Uterus (tissue), 2 donors: ENCODE results near the gene MED27.

Experiments
- POLR2A ChIP-seq, 2 donors: fragments of 450-650 bp; IDR thresholded peaks; one replicate each; pipeline ENCODE4 v1.6.1; 2016; ENCODE audit warnings: antibody characterized with exemption in 2 of 2, mild to moderate bottlenecking in 1 of 2, moderate library complexity in 1 of 2
- TF ChIP-seq, protein P1 (sequence below), 4 experiments: fragments of 200-600 bp in 2 of 4; fragments of 450-650 bp in 2 of 4; sonication (generic) in 2 of 4; IDR thresholded peaks; one replicate each; pipeline ENCODE4 v1.5.1; 2016 to 2019; ENCODE audit warnings: antibody characterized with exemption in 4 of 4, mild to moderate bottlenecking in 2 of 4, moderate library complexity in 1 of 4

GRCh38 chr9:131926360-131926922 is 153.2 kb downstream of the MED27 start:
- TF ChIP-seq, protein P1, sequence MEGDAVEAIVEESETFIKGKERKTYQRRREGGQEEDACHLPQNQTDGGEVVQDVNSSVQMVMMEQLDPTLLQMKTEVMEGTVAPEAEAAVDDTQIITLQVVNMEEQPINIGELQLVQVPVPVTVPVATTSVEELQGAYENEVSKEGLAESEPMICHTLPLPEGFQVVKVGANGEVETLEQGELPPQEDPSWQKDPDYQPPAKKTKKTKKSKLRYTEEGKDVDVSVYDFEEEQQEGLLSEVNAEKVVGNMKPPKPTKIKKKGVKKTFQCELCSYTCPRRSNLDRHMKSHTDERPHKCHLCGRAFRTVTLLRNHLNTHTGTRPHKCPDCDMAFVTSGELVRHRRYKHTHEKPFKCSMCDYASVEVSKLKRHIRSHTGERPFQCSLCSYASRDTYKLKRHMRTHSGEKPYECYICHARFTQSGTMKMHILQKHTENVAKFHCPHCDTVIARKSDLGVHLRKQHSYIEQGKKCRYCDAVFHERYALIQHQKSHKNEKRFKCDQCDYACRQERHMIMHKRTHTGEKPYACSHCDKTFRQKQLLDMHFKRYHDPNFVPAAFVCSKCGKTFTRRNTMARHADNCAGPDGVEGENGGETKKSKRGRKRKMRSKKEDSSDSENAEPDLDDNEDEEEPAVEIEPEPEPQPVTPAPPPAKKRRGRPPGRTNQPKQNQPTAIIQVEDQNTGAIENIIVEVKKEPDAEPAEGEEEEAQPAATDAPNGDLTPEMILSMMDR (IDR thresholded peaks at IDR 0.05) = no peak
- no peak for TF ChIP-seq POLR2A (IDR thresholded peaks at IDR 0.05)
